Posterior vena cava (tissue), 2 donors: ENCODE results near the gene MAVS. TPM values are rescaled to one million over a fixed set of nuclear protein-coding genes. Genes with fewer than 3 reads are reported as not detected.
"Not testable (repeated sequence)": the region's sequence is repeated elsewhere in the genome, so short reads cannot be mapped to it uniquely, and the experiment has no call there.

Source experiments
- DNase-seq: peaks from one replicate; pipeline ENCODE4 v3.0.0-alpha.2; 2020; ENCODE audit warnings: low spot score
- intact Hi-C, 2 donors: fragments of 100-400 bp; cut with DNase I; formaldehyde crosslinking; loops; one replicate each; pipeline versions ENCODE4 v1.14.1 to v1.14.2; 2022 to 2023
- total RNA-seq, 2 donors: library from RNA; stranded (reverse); fragmentation: NEBNext Ultra II Directional; extraction: Animal tissue kit (Norgen Biotek cat#: 25700); gene quantifications; one replicate each; pipeline ENCODE4 v1.2.1, GENCODE V29; 2021
- donor health status: DM: yes; HTN: yes; CAD: no.
- donor health status: DM: yes; HTN: yes; CAD: no.

MAVS gene
- total RNA-seq, 2 donors from 2014 or later: 26.2 to 27.1 TPM

DNA sequence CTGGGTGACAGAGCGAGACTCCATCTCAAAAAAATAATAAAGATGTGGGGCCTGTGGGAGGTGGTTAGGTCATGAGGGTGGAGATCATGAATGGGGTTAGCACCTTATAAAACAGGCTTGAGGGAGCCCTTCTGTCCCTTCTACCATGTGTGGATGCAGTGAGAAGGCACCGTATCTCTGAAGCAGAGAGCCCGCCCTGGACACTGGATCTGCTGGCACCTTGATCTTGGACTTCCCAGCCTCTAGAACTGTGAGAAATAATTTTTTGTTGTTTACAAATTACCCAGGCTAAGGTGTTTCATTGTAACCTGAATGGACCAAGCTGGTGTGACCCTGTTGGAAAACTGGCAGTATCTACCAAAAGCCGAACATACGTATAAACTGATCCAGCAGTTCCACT, 26.9 kb downstream of the MAVS start:
- no peak for DNase-seq
- intact Hi-C loops: no loop called here

DNA sequence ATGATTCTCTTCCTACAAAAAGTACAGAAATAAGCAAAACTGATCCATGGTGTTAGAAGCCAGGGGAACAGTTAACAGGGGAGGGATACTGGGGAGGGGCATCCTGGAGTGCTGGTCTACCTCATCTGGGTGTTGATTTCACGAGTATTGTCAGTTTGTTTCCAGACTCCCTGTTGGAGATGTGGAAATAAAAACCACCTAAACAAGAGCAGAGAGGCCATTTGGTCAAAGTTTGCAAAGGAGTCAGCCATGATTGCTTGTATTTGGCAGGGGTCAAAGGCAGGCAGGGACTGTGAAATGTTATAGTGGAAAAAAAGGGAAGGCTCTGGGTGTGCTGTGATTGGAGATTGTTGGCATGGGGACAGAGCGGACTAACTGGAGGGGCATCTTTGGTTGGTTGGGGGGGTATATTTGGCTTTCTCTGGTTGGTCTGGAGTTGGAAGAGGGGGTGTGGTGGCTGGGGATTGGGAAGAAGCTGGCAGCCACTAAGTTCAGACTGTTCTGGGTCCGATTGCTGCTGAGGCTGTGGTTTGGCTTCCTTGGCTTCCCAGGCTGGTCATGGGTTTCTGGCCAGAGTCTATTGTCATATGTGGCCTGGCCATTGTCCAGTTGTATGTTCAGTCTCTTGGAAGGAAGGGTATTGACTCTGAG, 27.7 kb downstream of the MAVS start:
- intact Hi-C loops: no loop called here
- no peak for DNase-seq

DNA sequence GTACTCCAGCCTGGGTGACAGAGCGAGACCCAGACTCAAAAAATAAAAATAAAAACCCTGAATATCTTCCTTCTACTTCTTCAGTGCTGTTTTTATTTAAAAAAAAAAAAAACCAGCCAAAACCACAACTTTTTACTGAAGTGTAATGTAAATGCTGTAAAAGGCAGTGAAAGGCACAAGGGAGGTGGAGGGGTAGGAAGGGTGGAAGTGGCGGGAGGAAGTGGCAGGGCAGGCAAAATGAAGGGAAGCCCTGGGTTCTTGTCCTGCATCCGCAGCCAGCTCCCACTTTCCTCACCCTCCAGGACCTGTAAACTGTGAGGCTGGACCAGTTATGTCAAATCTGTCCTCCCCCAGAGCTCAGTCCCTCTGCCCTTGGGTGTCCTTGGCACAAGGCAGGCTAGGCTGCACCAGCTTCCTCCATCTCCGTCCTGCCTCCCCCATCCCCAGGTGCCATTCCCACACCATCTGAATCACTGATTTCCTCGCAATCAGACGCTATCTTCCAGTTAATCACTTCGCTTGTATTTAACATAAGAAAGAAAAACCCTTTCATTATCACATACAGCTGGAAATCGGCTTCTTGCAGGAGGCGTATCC, 28.8 kb downstream of the MAVS start:
- DNase-seq: no peak
- intact Hi-C loops: no loop called here

DNA sequence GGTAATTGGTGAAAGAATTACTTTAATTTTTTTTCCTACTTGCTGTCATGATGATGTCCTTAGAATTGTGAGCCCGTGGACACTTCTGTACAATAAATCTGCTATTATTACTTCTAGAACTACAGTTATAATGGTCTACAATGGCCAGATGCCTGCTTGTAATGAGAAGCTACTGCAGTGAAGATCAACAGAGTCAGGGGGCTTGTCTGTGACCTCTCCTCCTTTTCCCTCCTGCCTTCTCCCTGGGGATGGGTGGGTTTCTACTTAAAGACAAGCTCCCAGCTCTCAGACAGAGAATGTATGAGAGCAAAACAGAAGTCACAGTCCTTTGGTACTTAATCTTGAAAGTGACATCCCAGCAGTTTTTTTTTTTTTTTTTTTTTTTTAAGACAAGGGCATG, 29.4 kb downstream of the MAVS start:
- intact Hi-C loops: no loop called here

DNA sequence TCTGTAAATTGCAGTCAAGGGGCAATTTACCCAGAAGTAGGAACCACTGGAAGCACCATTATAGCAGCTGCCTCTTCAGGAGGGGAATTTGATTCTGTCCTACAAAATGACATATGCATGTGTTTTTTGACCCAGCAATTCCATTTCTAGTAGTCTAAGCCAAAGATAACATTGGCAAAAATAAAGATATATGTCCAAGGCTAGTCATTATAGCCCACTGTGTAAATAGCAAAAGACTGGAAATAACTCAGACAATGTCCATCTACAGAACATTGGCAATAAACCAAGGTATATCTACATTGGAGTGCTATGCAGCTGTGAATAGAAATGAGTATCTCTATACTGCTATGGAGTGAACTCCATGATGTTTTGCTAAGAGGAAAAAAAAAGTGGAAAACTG, 30.0 kb downstream of the MAVS start:
- intact Hi-C loops: no loop called here
- DNase-seq: no peak

More for the DNA sequence above, 29.4 kb downstream of the MAVS start:
- no peak for DNase-seq

DNA sequence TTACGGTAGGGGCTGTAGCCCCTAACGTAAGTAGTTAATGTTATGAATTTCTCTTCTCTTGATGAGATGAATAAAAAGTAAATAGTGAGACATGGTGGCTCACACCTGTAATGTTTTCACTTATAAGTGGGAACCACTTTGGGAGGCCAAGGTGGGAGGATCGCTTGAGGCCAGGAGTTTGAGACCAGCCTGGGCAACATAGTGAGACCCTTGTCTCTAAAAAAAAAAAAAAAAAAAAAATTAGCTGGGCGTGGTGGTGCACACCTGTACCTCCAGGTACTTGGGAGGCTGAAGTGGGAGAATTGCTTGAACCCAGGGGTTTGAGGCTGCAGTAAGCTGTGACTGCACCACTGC, 32.3 kb downstream of the MAVS start:
- DNase-seq, intact Hi-C loops: not testable (repeated sequence)

DNA sequence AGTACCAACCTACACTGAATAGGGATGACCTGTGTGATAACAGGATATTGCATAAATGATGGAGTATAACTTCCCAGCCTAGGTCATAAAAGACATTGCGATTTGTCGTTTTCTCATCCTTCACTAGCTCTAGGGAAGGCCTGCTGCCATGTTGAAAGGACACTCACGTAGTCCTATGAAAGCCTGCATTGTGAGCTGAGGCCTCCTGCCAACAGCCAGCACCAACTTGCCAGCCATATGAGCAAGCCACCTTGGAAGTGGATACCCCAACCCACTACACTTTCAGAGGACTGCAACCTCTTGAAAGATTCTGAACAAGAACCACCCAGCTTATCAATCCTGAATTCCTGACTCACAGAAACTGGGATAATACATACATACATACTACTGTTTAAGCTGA, 39.1 kb downstream of the MAVS start:
- intact Hi-C loops: no loop called here
- peak; percentile 14 for DNase-seq

DNA sequence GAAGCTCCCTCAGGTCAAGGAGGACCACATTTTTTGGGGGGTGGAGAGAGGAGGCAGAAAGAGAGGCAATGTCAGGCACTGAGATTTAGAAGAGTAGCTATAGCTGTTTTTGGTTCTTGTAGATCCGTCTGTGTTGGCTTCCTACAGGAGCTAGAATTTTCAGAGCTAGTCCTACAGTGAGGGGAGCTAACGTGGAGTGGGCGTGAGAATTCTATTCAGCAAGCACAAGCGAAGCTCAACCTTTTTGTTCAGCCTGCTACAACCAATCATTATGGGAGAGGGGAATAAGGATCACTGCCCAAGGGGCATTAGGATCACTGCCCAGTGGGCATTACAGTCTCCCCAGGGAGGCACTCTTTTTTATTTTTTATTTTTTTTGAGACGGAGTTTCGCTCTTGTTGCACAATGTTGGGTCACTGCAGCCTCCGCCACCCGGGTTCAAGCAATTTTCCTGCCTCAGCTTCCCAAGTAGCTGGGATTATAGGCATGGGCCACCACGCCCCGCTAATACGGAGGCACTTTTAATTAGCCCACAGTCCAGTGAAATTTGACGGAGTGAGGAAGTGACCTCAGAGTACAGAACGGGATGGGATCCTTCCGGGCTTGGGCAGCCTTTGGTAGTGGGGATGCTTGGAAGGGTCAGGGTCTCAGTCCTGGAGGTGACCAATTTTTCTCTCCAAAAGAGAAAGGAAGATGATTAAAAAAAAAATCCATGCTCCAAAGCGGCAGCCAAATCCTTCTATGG, 41.4 kb downstream of the MAVS start:
- peak; percentile 78 for DNase-seq
- intact Hi-C loops: no loop called here

DNA sequence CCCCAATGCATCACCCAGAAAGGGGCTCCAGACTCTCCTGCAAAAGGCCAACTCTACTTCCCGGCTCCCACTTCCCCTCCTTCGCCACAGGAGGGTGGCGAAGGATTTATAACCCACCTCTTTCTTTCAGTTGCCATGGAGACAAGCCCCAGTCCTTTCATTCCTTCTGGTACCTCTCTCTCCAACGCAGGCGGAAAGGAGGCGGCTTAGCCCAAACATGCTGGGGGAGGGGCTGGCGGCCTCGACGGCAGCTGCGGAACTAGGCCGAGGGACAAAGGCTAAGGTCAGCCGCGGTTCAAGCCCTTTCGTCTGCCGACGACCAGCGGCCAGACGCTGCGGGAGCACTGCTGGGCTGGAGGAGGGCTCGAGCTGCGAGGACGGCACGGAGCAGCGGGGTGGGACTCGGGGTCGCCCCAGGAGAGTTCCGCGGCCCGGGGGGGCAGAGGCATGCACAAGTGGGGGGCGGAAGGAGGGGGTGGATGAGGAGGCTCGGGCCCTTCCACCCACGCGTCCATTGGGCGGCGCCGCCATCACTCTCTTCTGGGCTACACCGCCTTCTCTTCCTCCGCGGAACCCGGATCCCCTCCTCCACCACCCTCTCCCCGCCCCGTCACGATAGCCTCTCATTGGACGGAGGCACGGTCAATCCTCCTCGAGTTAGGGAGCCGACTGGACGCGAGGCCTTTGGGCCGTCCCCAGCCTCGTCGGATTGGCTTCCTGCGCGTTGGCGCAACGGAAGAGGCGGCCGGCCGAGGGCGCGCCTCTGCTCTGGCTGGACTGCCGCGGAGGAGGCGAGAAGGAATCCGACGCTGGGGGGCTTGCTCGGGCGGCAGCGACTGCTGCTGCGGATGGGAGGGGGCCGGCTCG, 42.2 kb downstream of the MAVS start, which contains the start of gene PANK2:
Gene PANK2 (plus strand): TSS at position 766 of the 867 bp plus-strand sequence.
- intact Hi-C loops: no loop called here
- DNase-seq: peak; percentile 100

DNA sequence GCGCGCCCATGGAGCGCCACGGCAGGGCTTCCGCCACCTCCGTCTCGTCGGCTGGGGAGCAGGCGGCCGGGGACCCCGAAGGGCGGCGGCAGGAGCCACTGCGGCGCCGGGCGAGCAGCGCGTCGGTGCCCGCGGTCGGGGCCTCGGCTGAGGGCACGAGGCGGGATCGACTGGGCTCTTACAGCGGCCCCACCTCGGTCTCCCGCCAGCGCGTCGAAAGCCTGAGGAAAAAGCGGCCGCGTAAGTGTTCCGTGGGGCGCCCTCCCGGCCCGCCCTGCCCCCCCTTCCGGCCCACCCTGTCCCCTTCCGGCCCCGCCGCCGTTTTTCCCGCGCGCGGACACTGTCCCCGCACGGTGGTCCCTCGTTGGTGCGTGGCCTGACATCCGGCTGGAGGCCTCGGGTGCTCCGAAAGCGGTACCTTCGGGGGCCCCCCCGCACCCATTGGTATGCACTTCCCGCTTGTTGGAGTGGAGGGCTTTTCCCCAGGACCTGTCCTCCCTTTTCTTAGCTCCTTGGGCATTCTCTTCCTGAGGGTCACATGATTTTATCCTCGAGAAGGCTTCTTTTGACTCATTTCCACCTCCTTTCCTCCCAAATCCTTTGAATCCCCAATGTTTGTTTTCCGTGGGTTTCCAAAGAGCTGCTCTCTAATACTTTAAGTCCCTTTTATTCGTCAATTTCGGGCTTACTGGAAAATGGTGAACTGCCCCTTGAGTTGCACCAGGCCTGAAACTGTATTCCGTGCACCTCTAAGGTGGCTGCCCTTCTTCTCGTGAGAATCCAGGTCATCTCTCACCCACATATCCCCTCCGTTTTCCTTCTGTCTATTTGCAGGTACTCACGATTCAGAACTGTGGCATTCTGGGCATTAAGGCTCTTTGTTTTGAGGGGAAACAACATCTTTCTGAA, 43.1 kb downstream of the MAVS start:
- intact Hi-C loops: no loop called here
- peak; percentile 88 for DNase-seq

DNA sequence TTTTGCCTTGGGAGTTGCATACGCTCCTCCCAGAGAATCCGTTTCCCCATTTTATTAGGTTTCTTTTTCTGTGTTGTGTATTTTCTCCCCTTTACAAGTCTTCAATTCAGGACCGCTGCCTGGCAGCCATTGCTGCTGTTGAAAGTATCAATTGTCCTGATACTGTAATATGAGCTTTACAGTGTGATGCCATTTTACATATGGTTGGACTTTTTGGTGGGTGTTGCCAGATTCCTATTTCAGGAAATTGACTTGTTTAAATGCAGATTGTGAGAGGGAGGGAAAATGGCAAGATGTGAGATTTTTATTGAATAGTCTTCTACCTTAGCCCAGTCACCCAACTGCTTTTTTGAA, 43.7 kb downstream of the MAVS start:
- peak; percentile 24 for DNase-seq
- intact Hi-C loops: no loop called here

DNA sequence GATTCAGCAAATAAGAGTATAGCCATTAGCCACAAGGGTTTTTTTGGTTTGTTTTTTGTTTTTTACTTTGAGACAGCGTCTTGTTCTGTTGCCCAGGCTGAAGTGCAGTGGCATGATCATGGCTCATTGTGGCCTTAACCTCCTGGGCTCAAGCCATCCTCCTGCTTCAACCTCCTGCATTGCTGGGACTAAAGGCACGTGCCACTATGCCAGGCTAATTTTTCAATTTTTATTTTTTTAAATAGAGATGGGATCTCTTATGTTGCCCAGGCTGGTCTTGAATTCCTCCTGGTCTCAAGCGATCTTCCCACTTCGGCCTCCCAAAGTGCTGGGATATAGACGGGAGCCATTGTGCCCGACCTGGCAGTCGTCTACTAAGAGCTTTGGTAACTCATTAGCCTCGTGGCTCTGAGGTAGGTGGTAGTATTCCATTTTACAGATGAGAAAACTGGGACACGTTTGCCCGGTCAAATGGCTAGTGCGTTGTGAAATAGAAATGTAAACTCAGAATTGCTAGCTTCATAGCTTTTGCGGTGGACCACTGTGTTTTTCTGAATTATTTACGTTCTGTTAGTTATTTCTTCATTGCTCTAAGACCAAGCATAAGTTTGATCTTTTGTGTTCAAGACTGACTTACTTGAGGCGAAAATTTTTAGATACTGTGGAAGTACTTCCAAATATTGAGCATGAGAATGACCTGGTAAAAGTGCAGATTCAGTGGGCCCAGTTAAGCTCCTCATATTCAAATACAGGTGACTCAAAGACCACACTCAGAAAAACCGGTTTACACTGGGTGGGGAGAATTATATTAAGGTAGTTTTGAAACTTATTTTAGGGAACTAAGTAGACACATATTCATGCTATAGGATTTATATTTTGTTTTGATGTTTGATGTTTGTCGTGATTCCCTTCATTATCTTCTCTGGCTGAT, 44.6 kb downstream of the MAVS start:
- intact Hi-C loops: no loop called here
- DNase-seq: peak; percentile 16

DNA sequence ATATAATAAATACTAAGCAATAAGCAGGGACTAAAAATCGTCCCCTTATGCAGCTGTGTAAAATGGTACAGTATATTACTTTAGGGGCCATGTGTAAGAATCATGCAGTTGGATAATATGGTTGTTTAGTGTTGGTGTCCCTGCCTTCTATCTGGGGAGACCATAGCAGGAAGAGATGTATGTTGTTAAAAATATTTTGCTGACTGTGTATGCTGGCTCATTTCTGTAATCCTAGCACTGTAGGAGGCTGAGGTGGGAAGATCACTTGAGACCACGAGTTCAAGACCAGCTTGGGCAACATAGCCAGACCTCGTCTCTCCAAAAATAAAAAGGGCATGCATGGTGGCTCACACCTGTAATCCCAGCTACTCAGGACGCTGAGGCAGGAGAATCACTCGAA, 48.2 kb downstream of the MAVS start:
- no peak for DNase-seq
- intact Hi-C loops: no loop called here

DNA sequence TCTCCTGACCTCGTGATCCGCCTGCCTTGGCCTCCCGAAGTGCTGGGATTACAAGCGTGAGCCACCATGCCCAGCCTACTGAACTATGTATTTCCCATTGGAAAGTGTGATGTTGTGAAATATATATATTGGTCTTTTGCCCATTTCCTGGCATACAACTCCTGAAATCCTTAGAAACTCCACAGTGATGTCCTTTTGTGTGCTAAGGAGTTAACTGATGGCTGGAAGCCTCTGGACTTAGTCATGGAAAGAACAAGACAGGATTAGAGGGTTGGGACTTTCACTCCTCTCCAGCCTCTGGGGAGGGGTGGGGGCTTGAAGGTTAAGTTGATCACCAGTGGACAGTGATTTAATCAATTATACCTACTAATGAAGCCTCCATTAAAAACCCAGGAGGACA, 49.7 kb downstream of the MAVS start:
- no peak for DNase-seq
- intact Hi-C loops: no loop called here

DNA sequence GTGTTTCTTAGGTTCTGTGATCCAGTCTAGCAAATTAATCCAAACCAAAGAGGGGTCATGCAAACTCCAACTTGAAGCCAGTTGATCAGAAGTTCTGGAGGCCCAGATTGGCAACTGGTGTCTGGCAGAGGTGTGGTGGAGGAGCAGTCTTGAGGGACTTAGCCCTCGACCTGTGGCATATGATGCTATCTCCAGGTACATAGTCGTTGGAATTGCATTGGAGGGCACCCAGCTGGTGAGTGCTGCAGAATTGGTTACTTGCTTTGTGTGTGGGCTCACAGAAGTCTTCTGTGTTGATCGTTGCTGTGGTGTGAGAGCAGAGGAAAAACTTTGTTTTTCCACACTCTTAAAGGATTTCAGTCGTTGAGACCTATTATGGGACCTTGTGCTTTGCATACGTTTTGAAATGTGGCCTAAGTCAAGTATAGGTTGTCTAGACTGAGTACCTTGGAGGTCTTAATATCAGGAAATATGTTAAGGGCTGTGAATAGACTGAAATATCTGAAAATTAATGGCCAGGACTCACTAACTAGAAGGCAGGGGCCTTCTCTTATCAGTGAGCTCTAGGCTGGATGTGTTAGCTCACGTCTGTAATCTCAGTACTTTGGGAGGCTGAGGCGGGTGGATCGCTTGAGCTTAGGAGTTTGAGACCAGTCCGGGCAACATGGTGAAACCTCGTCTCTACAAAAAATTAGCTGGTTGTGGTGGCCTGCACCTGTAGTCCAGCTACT, 50.4 kb downstream of the MAVS start:
- intact Hi-C loops: no loop called here
- no peak for DNase-seq

DNA sequence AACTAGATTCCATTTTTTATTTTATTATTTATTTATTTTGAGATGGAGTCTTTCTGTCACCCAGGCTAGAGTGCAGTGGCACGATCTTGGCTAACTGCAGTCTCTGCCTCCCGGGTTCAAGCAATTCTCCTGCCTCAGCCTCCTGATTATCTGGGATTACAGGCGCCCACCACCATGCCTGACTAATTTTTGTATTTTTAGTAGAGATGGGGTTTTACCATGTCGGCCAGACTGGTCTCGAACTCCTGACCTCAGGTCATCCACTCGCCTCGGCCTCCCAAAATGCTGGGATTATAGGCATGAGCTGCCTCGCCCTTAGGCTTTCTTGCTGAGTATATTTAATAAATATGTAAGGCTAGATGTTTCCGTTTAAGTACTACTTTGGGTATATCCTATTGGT, 51.5 kb downstream of the MAVS start:
- peak; percentile 9 for DNase-seq
- intact Hi-C loops: not testable (repeated sequence)

DNA sequence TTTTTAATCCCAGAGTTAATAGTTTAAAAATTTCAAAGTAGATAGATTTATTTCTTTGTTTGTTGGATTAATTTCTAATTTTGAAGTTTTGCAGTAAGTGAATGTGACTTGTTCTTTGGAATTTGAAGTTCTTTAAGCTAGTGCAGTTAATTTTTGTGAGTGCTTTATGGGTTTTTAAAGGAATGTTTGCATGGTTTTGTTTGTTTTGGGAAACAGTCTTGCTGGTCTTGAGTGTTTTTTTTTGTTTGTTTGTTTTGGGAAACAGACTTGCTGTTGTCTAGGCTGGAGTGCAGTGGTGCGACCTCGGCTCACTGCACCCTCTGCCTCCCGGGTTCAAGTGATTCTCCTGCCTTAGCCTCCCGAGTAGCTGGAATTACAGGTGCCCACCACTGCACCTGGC, 52.0 kb downstream of the MAVS start:
- intact Hi-C loops: no loop called here
- DNase-seq: no peak
